Skeletal muscle cell (primary cell): ENCODE measurements around the gene DOK7.

Source experiments
- DNase-seq: peaks from one replicate; pipeline ENCODE4 v3.0.0-alpha.2; 2010; ENCODE audit warnings: low read depth
- H3K4me3 ChIP-seq: 2 replicates; pipeline ENCODE4 v1.5.1; 2011; ENCODE audit warnings: low read depth, mild to moderate bottlenecking, control low read depth, low read length, moderate library complexity

Gene DOK7

GRCh38 chr4:3462790-3463415 is at the start of gene DOK7:
DOK7 (plus strand) TSS chr4:3463306; CDS start chr4:3463376, 70 bp downstream.
- DNase-seq: no peak
- H3K4me3 ChIP-seq: peak within 1 kb of the TSS; percentile 45

- no peak for DNase-seq
- no peak overlapping the region for H3K4me3 ChIP-seq
Measured at GRCh38 chr4:3413675-3414420, 49.3 kb upstream of the DOK7 start.

GRCh38 chr4:3414421-3415279 is 48.5 kb upstream of the DOK7 start:
- no peak for DNase-seq
- H3K4me3 ChIP-seq: no peak overlapping the region

- no peak overlapping the region for H3K4me3 ChIP-seq
- DNase-seq: no peak
Measured at GRCh38 chr4:3415471-3416141, 47.5 kb upstream of the DOK7 start.

GRCh38 chr4:3416270-3416669 is 46.8 kb upstream of the DOK7 start:
- DNase-seq: no peak
- no peak overlapping the region for H3K4me3 ChIP-seq

- no peak for DNase-seq
Measured at GRCh38 chr4:3416821-3417221, 46.3 kb upstream of the DOK7 start.

GRCh38 chr4:3417448-3417847 is 45.7 kb upstream of the DOK7 start:
- no peak overlapping the region for H3K4me3 ChIP-seq
- DNase-seq: no peak

More at GRCh38 chr4:3416821-3417221, 46.3 kb upstream of the DOK7 start:
- H3K4me3 ChIP-seq: no peak overlapping the region

- no peak overlapping the region for H3K4me3 ChIP-seq
- DNase-seq: no peak
Measured at GRCh38 chr4:3418029-3418762, 44.9 kb upstream of the DOK7 start.

GRCh38 chr4:3419836-3420605 is 43.1 kb upstream of the DOK7 start:
- no peak for DNase-seq
- no peak overlapping the region for H3K4me3 ChIP-seq

GRCh38 chr4:3420606-3420955 is 42.5 kb upstream of the DOK7 start:
- no peak overlapping the region for H3K4me3 ChIP-seq
- no peak for DNase-seq

- DNase-seq: no peak
- H3K4me3 ChIP-seq: no peak overlapping the region
Measured at GRCh38 chr4:3420956-3421355, 42.1 kb upstream of the DOK7 start.

GRCh38 chr4:3421470-3421869 is 41.6 kb upstream of the DOK7 start:
- H3K4me3 ChIP-seq: no peak overlapping the region
- no peak for DNase-seq

- no peak for DNase-seq
- no peak overlapping the region for H3K4me3 ChIP-seq
Measured at GRCh38 chr4:3422241-3422801, 40.8 kb upstream of the DOK7 start.

GRCh38 chr4:3422808-3423297 is 40.3 kb upstream of the DOK7 start:
- no peak for DNase-seq
- no peak overlapping the region for H3K4me3 ChIP-seq

GRCh38 chr4:3423406-3423805 is 39.7 kb upstream of the DOK7 start:
- H3K4me3 ChIP-seq: no peak overlapping the region
- DNase-seq: no peak

- no peak overlapping the region for H3K4me3 ChIP-seq
- DNase-seq: no peak
Measured at GRCh38 chr4:3423952-3424351, 39.2 kb upstream of the DOK7 start.

- DNase-seq: no peak
- H3K4me3 ChIP-seq: no peak overlapping the region
Measured at GRCh38 chr4:3424522-3425095, 38.5 kb upstream of the DOK7 start.
